K562 (cell line): ENCODE results near the gene RSPH3. TPM values are rescaled to one million over a fixed set of nuclear protein-coding genes. Genes with fewer than 3 reads are reported as not detected.

ENCODE experiments used
- CREBBP ChIP-seq: IDR thresholded peaks from one replicate; pipeline ENCODE4 v1.6.1; 2012; ENCODE audit warnings: low read depth, mild to moderate bottlenecking, control low read depth, inconsistent platforms, low read length
- ZNF436 ChIP-seq: fragments of 250-450, 450-650 bp; sonication (Bioruptor Pico); formaldehyde crosslinking; IDR thresholded peaks from 2 replicates; pipeline ENCODE4 v1.7.0; 2020; ENCODE audit warnings: mild to moderate bottlenecking
- polyA plus RNA-seq, 8 experiments: library from polyadenylated mRNA; depleted of rRNA in 4 of 8; stranded (reverse) in 5 of 8; unstranded in 3 of 8; fragments of >200 nt; fragmentation: Nextera tagmentation in 2 of 8; fragmentation: Illumina TruSeq in 1 of 8; extraction: Ambion mirVana in 2 of 8; extraction: Trizol in 1 of 8; gene quantifications; 2 replicates each; pipeline versions ENCODE4 v1.2.1 to v1.2.3, GENCODE V29; 2011 to 2014; ENCODE audit warnings: inconsistent platforms in 1 of 8, missing spikeins in 1 of 8
- total RNA-seq, 7 experiments: library from RNA; depleted of rRNA in 6 of 7; stranded (reverse); fragments of >200 nt in 6 of 7; fragmentation: Illumina TruSeq in 2 of 7; extraction: Trizol in 2 of 7; gene quantifications; 2 replicates each; pipeline versions ENCODE4 v1.2.1 to v1.2.3, GENCODE V29; 2011 to 2021; ENCODE audit warnings: low replicate concordance in 1 of 7
- TF ChIP-seq, protein P1 (sequence below), 2 experiments: fragments of 450-650 bp; IDR thresholded peaks; 2 replicates each; pipeline ENCODE4 v1.6.1; 2016; ENCODE audit warnings: mild to moderate bottlenecking in 2 of 2, borderline replicate concordance in 1 of 2, low read depth in 1 of 2, moderate library complexity in 1 of 2
- TF ChIP-seq, protein P2 (sequence below): sonication (generic); formaldehyde crosslinking; IDR thresholded peaks from 2 replicates; pipeline ENCODE4 v1.8.0; 2022; ENCODE audit warnings: mild to moderate bottlenecking, missing genetic modification reagents
- TF ChIP-seq, protein P3 (sequence below): sonication (generic); formaldehyde crosslinking; IDR thresholded peaks from 2 replicates; pipeline ENCODE4 v1.8.1; 2023; ENCODE audit warnings: mild to moderate bottlenecking, missing genetic modification reagents
- TF ChIP-seq, protein P4 (sequence below): fragments of 450-650 bp; IDR thresholded peaks from 2 replicates; pipeline ENCODE4 v1.6.1; 2018; ENCODE audit warnings: mild to moderate bottlenecking, low read depth; ENCODE audit not compliant: partially characterized antibody

The RSPH3 gene
- total and polyA plus RNA-seq, 9 of the 15 experiments (the other 6 are each of a cell fraction or from before 2014, with no cell fraction given) = 0.52 to 2.9 (median 1.5) TPM

DNA sequence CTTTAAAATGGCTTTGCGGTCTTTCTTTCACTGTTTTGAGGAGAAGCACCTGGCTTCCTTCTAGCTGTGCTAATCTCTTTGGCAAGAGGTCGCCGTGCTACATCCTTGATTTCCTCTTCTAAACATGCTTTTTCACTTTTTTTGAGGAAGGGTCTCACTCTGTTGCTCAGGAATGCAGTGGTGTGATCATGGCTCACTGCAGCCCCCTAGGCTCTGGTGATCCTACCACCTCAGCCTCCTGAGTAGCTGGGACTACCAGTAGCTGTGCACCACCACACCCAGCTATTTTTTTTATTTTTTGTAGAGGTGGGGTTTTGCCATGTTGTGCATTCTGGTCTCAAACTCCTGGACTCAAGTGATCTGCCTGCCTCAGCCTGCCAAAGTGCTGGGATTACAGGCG is 40.5 kb downstream of the RSPH3 start (continued):
- TF ChIP-seq, protein P1, sequence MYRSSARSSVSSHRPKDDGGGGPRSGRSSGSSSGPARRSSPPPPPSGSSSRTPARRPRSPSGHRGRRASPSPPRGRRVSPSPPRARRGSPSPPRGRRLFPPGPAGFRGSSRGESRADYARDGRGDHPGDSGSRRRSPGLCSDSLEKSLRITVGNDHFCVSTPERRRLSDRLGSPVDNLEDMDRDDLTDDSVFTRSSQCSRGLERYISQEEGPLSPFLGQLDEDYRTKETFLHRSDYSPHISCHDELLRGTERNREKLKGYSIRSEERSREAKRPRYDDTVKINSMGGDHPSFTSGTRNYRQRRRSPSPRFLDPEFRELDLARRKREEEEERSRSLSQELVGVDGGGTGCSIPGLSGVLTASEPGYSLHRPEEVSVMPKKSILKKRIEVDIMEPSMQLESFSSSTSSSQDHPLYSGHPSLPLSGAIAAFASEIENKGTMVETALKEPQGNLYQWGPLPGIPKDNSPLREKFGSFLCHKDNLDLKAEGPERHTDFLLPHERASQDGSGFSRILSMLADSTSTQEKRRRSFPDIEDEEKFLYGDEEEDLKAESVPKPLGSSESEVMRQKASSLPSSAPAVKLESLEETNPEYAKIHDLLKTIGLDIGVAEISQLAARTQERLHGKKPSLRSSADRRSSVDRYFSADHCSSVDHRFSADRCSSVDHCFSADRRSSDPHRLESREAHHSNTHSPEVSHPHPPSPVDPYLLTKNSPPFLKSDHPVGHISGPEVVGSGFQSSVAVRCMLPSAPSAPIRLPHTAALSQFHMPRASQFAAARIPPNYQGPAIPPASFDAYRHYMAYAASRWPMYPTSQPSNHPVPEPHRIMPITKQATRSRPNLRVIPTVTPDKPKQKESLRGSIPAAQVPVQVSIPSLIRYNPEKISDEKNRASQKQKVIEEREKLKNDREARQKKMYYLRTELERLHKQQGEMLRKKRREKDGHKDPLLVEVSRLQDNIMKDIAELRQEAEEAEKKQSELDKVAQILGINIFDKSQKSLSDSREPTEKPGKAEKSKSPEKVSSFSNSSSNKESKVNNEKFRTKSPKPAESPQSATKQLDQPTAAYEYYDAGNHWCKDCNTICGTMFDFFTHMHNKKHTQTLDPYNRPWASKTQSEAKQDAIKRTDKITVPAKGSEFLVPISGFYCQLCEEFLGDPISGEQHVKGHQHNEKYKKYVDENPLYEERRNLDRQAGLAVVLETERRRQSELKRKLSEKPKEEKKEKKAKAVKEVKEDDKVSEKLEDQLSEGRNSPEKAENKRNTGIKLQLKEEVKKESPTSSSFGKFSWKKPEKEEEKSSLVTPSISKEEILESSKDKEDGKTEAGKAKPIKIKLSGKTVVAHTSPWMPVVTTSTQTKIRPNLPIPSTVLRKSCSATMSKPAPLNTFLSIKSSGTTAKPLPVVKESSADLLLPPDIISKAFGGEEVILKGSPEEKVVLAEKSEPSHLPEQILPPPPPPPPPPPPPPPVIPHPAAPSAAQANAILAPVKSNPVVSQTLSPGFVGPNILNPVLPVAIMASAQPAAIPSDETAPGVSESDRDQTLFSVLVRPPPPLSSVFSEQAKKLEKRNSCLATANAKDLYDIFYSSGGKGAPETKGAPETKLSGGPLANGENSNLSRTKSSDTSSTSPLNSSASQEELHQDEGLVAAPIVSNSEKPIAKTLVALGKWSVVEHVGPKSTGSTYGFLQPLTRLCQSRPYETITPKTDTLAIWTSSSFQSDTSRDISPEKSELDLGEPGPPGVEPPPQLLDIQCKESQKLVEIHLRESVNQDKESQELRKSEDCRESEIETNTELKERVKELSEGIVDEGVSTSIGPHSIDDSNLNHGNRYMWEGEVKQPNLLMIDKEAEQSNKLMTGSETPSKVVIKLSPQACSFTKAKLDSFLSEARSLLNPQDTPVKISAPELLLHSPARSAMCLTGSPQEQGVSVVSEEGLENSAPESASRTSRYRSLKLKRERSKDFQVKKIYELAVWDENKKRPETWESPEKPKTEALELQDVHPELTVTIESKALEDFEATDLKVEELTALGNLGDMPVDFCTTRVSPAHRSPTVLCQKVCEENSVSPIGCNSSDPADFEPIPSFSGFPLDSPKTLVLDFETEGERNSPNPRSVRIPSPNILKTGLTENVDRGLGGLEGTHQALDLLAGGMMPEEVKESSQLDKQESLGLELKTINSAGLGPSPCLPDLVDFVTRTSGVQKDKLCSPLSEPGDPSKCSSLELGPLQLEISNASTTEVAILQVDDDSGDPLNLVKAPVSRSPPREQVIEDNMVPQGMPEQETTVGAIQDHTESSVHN (IDR thresholded peaks at IDR 0.05; ENCODE audit: borderline replicate concordance in 1 of 2, low read depth in 1 of 2) = no peak
- TF ChIP-seq, protein P2, sequence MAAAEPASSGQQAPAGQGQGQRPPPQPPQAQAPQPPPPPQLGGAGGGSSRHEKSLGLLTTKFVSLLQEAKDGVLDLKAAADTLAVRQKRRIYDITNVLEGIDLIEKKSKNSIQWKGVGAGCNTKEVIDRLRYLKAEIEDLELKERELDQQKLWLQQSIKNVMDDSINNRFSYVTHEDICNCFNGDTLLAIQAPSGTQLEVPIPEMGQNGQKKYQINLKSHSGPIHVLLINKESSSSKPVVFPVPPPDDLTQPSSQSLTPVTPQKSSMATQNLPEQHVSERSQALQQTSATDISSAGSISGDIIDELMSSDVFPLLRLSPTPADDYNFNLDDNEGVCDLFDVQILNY (CRISPR knock-in tag) = no peak
- TF ChIP-seq CREBBP (no peak), ZNF436 (CRISPR knock-in tag) (no peak)
- TF ChIP-seq, protein P3, sequence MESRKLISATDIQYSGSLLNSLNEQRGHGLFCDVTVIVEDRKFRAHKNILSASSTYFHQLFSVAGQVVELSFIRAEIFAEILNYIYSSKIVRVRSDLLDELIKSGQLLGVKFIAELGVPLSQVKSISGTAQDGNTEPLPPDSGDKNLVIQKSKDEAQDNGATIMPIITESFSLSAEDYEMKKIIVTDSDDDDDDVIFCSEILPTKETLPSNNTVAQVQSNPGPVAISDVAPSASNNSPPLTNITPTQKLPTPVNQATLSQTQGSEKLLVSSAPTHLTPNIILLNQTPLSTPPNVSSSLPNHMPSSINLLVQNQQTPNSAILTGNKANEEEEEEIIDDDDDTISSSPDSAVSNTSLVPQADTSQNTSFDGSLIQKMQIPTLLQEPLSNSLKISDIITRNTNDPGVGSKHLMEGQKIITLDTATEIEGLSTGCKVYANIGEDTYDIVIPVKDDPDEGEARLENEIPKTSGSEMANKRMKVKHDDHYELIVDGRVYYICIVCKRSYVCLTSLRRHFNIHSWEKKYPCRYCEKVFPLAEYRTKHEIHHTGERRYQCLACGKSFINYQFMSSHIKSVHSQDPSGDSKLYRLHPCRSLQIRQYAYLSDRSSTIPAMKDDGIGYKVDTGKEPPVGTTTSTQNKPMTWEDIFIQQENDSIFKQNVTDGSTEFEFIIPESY = no peak
- TF ChIP-seq, protein P4, sequence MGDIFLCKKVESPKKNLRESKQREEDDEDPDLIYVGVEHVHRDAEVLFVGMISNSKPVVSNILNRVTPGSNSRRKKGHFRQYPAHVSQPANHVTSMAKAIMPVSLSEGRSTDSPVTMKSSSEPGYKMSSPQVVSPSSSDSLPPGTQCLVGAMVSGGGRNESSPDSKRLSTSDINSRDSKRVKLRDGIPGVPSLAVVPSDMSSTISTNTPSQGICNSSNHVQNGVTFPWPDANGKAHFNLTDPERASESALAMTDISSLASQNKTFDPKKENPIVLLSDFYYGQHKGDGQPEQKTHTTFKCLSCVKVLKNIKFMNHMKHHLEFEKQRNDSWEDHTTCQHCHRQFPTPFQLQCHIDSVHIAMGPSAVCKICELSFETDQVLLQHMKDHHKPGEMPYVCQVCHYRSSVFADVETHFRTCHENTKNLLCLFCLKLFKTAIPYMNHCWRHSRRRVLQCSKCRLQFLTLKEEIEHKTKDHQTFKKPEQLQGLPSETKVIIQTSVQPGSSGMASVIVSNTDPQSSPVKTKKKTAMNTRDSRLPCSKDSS = no peak
